ENCODE measurements around the gene ATP2B2. TPM values are rescaled to one million over a fixed set of nuclear protein-coding genes. Genes with fewer than 3 reads are reported as not detected.

Gene ATP2B2
- total RNA-seq (2022; extraction: Qiagen RNA extraction; ENCODE audit: low read depth), result 0.03 to 0.16 TPM (median 0.04 TPM) in 4 of 5 replicates, not detected in the other

GRCh38 chr3:10505050-10505790 is at the start of gene ATP2B2:
TSS of gene ATP2B2 (minus strand) at chr3:10505586. CDS start at chr3:10449543, 56,043 bp downstream.

GRCh38 chr3:10292505-10293419 is 212.6 kb downstream of the ATP2B2 start, which contains the start of gene GHRL:
TSS of gene GHRL (minus strand) at chr3:10292947. CDS start at chr3:10290180, 2,767 bp downstream.

Other genes with a start within 250 kb of the ATP2B2 start
- not detected in 5 replicates for gene GHRL, start 212.6 kb downstream of the ATP2B2 start, total RNA-seq (2022; extraction: Qiagen RNA extraction; ENCODE audit: low read depth)
- gene SEC13, start 184.5 kb downstream of the ATP2B2 start, total RNA-seq (2022; extraction: Qiagen RNA extraction; ENCODE audit: low read depth), result 194 to 206 TPM (median 199 TPM) in 5 replicates

Data from A549 treated with RU486 at 1 μM for 4 hours (cell line).